Measurements from ENCODE around the gene TEPSIN.

Gene TEPSIN

DNA sequence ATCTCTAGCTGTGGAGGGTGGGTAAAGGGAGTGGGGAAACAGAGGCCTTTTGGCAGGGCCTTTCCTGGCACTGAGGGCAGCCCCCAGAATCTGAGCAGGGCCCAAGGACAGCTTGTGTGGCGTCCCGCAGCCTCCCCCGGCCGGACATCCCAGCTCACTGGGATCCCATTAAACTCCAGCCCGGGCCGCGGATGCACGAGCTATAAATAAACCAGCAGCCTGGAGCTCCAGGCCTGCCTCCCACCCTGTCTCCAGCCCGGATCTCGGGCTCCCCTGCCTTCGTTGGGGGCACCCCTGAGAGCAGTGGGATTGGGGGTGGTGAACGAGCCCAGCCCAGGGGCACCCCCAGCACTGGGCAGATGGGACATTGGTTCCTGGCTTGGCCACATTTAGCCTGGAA is 59.0 kb downstream of the TEPSIN start:
- DNase-seq: no peak

DNA sequence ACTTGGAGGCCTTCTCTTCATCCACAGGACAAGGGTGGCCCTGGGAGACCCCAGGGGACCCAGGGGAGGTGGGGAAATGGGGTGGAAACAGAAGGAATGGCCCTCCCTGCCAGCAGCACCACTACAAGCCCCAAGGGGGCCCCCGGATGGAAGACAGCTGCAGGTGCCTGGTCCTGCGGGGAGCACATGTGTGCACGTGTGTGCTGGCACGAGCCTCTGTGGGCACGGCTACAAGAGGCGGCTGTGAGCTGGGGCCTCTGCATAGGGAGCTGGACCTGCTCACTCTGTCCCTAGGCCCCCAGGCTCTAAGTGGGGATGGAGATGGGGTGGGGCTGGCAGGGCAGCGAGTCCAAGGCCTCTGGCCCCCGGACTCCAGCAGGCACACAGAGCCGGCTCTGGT is 59.6 kb downstream of the TEPSIN start:
- no peak for DNase-seq

Measured in activated naive CD4-positive, alpha-beta T cell treated with anti-CD3 and anti-CD28 coated beads, Interleukin-2, amount 50 U/mL, for 16 hours (primary cell).